Endothelial cell of umbilical vein (primary cell): ENCODE results near the gene ACTL10.

ENCODE experiments used
- CTCF ChIP-seq, 2 donors: IDR thresholded peaks; 1 replicate in 1 of 2; 2 replicates in 1 of 2; pipeline ENCODE4 v1.5.1; 2011; ENCODE audit warnings: low read length in 2 of 2, mild to moderate bottlenecking in 2 of 2, moderate library complexity in 2 of 2, control low read depth in 1 of 2, inconsistent platforms in 1 of 2, low read depth in 1 of 2; ENCODE audit not compliant: insufficient read depth in 1 of 2; ENCODE audit errors: extremely low read depth in 1 of 2
- EZH2 ChIP-seq: IDR thresholded peaks from 2 replicates; pipeline ENCODE4 v1.6.1; 2012; ENCODE audit warnings: borderline replicate concordance, low read depth, mild to moderate bottlenecking, moderate library complexity, low read length, inconsistent platforms; ENCODE audit not compliant: severe bottlenecking
- FOS ChIP-seq: IDR thresholded peaks from 2 replicates; pipeline ENCODE4 v1.6.1; 2011; ENCODE audit warnings: mild to moderate bottlenecking, low read length, moderate library complexity, borderline replicate concordance; ENCODE audit not compliant: insufficient read depth
- GATA2 ChIP-seq: IDR thresholded peaks from 2 replicates; pipeline ENCODE4 v1.7.0; 2011; ENCODE audit warnings: low read depth, mild to moderate bottlenecking, moderate library complexity, mixed read lengths, low read length; ENCODE audit not compliant: insufficient read length, insufficient read depth
- JUN ChIP-seq: IDR thresholded peaks from 2 replicates; pipeline ENCODE4 v1.6.1; 2011; ENCODE audit warnings: borderline replicate concordance, low read depth; ENCODE audit not compliant: insufficient read length, insufficient read depth
- POLR2A ChIP-seq: IDR thresholded peaks from 2 replicates; pipeline ENCODE4 v1.6.1; 2012; ENCODE audit warnings: low read depth, mild to moderate bottlenecking, control low read depth, low read length
- POLR2AphosphoS5 ChIP-seq: IDR thresholded peaks from 2 replicates; pipeline ENCODE4 v1.6.1; 2012; ENCODE audit warnings: low read depth, mild to moderate bottlenecking, control low read depth, low read length, moderate library complexity; ENCODE audit not compliant: insufficient read depth

GRCh38 chr20:33658510-33658909, 8.2 kb upstream of the ACTL10 start:
- TF ChIP-seq CTCF (IDR thresholded peaks at IDR 0.05; ENCODE audit: extremely low read depth in 1 of 2, insufficient read depth in 1 of 2, low read depth in 1 of 2, low read length in 2 of 2) (no peak), JUN (no peak), POLR2AphosphoS5 (no peak), FOS (no peak), GATA2 (no peak), POLR2A (no peak), EZH2 (no peak)
